Measurements from ENCODE around the gene SH2D5.

DNA sequence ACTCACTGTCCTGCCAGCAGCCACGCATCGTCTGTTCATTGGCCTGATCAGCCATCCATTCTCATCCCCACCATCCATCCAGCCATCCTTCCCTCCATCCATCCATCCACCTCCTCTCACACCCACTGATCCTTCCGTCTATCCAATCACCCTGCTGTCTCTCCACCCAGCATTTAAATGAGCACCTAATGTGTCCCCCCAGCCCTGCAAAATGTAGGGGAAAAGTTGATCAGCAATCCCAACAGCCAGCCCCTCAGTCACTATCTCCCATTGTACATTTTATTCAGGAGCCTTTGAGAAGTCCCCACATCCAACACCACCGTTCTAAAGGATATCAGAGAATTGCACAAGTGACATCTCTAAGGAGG is 60.3 kb downstream of the SH2D5 start:
- TF ChIP-seq, protein P1, sequence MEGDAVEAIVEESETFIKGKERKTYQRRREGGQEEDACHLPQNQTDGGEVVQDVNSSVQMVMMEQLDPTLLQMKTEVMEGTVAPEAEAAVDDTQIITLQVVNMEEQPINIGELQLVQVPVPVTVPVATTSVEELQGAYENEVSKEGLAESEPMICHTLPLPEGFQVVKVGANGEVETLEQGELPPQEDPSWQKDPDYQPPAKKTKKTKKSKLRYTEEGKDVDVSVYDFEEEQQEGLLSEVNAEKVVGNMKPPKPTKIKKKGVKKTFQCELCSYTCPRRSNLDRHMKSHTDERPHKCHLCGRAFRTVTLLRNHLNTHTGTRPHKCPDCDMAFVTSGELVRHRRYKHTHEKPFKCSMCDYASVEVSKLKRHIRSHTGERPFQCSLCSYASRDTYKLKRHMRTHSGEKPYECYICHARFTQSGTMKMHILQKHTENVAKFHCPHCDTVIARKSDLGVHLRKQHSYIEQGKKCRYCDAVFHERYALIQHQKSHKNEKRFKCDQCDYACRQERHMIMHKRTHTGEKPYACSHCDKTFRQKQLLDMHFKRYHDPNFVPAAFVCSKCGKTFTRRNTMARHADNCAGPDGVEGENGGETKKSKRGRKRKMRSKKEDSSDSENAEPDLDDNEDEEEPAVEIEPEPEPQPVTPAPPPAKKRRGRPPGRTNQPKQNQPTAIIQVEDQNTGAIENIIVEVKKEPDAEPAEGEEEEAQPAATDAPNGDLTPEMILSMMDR (IDR thresholded peaks at IDR 0.05), result no peak
- no peak for TF ChIP-seq POLR2A (IDR thresholded peaks at IDR 0.05)

All from uterus (tissue), 2 donors.